ENCODE results near the gene ING2.

The ING2 gene

DNA sequence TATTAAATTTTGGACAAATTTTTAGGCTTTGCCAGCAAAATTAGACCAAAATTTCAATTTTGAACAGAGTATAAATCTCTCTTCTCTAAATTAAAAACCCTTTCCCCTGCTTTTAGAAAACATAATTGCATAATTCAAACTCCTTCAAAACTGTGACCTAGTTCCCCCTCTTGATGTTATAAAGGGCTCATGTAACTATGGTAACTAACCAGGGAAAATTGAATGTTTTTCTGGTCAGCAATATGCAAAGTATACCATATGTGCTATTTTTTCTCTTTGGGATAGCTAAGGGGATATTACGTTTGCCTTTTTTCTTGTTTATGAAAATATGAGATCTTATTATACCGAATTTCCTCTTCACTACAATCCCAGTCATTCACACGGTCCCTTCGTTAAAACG lies 5.1 kb upstream of the ING2 start:
- no peak for DNase-seq

DNA sequence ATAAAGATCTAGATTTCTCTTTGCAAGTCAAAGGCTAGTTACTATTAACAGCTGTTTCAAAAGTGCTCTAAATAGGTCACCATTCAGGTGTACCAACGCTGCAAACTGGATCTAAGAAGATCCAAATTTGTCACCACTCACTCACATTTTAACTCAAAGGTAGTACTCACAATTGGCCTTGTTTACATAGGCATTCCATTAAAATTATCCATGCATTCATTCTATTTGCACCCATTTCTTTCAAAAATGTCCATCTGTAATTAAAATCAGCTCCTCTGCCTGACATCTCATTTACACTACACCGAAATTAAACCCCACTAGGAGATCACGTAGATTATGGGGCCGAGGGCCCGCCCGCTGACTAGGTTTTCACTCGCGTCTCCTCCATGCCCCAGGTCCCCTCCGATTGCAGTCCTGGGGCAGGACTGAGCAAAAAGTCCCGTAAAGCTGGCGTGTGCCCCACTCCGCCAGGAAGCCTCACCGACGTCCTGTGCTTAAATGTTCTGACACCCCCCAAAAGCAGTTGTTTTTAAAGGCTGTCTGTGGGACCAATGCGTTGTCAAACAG lies 1.3 kb upstream of the ING2 start:
- DNase-seq = peak; percentile 44

DNA sequence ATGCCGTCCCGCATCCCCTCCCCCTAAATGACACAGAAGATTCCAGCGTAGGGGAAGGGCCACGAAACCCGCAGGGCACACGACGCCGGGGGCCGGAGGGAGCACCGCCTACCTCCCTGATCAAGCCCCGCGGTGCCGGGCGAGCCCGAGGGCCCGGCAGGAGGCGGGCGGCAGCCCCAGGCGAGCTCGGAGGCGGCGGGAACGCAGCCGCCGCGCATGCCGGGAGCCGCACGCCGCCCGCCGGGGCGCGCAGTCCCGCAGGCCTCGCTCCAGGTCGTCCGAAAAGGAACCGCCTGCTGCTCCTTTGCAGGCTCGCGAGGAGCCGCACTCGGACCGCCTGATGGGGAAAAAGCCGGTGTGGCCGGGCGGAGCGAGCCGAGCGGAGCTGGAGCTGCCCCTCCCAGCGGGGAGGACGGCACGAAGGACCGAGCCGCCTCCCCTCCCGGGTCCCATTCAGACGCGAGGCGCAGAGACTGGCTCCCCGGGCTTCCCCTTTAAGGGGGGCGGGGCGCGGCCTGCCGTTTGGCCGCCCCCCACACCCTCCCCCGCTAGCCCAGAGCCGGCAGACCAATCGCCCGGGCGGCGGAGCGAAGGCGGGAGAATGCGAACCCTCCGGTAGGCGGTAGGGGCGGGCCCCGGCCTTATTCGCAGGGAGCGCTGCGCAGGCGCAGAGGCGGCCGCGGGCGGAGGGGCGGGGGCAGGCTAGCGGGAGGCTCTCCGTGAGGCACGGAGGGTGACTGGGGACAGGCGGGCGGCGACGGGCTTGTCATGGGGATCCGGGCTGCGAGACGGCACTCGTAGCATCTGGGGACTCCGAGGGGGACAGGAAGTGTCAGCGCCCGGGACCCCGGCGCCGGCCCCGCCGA lies 561 bp upstream of the ING2 start:
- DNase-seq = peak; percentile 98

DNA sequence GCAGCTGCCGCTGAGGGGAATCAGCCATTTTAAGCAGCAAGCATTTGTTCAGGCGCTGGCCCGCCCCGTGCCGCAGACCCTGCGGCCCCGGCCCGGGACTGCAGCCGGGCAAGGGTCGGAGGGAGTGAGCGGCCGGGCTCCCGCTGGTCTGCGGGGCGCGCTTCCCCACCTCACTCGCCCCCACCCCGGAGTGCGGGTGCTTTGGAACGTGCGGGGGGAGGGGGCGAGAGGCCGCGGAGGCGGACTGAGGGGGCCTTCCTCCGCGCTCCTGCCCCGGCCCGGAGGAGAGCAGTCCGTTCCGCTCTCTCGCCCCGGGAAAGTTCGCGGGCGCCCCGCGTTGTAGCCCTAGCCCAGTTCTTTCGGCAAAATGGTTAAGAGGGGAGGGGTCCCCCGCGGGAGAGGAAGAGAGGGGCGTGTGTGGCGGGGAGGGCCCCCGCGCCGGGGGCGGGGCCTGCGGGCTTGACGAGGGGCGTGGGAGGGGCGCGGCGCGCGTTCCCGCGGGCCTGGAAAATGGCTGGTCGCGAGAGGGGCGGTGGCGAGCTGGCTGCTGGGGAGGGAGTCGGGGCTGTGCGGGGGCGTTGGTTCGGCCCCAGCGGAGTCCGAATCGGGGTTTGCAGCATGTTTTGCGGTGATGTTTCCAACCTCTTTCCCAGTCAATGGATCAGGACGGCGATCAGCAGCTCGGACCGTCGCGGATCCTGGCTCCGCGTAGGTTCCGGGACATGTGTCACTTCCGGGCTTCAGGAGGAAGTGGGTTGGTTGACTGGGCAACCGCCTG lies 942 bp downstream of the ING2 start:
- peak; percentile 84 for DNase-seq

- no peak for DNase-seq
These were observed 1.5 kb downstream of the ING2 start for GRCh38 chr4:183506389-183506735.

DNA sequence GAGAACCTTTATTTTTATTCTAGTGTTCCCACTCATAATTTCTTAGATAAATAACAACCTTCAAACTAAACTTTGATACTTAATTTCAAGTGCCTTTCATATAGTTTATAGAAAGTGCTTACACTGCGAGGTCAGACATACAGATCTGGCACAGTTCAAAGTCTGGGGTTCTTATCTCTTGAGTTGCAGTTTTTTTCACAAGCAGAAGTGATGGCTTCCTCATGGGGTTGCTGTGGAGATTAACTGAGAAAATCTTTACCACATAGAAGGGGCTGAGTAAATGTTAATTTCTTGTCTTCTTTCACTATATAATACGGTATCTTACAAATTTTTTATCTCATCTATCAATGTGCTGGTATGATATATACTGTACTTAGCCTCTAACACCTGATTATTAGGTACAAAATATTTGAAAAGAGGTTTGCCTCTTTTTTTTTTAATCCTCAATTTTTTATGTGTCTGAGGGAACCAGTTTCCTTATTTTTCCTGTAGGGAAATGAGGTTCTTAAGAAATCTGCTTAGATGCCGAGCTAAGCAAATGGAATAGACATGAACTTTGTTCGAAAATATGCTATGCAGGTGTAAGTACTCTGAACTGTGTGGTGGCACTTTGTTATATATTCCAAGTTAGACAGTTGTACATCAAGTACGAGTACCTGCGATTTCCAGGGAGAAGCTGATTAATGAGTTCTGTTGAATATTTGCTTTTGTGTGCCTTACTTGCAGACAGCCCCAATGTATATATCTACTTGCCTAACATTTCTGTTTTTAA lies 3.3 kb downstream of the ING2 start:
- DNase-seq = no peak

GRCh38 chr4:183508697-183509335 lies 4.0 kb downstream of the ING2 start:
- no peak for DNase-seq

- DNase-seq = no peak
These were observed 10.6 kb downstream of the ING2 start for GRCh38 chr4:183515411-183515810.

- no peak for DNase-seq
These were observed 12.3 kb downstream of the ING2 start for GRCh38 chr4:183517194-183517593.

DNA sequence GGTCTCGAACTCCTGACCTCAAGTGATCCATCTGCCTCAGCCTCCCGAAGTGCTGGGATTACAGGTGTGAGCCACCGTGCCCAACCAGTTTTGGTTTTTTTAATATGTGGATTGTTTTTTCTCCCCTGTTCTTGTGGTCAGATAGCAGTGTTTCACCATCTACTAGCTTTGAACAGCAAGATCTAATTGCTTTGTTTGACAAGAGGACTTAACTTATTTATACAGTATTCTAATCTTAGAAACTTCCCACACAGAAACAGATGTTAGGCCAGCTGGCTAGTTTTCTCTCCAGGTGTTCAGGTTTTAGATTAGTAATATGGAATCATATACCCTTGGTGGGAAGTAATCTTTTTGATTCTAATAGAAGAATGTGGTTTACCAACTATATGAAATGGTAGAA lies 12.9 kb downstream of the ING2 start:
- DNase-seq = no peak

DNA sequence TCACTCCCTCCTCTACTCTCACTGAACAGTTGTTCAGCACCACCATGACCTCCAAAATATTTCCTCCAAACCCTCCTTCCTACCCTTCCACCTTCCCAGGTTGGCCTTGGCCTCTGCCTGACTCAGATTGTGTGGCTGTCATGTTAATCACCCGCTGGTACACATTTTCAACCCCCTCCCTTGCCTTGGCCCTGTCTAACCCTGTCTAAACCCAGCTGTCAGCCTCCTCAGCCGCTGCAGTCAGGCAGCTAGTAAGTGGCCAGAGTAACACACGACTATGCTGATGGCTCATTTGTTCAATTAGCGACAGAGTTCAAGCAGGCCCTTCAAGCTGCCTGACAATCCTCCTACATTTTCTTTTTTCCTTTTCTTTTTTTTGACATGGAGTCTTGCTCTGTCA lies 18.0 kb downstream of the ING2 start:
- DNase-seq = no peak

DNA sequence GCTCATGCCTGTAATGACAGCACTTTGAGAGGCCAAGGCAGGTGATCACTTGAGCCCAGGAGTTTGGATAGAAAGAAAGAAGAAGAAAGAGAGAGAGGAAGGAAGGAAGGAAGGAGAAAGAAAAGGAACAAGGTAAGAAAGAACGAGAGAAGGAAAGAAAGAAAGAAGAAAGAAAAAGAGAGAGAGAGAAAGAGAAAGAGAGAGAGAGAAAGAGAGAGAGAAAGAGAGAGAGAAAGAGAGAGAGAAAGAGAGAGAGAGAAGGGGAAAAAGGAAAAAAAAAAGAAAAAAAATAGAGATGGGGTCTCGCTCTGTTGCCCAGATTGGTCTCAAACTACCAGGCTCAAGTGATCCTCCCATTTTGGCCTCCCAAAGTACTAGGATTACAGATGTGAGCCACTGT lies 22.5 kb downstream of the ING2 start:
- no peak for DNase-seq

- DNase-seq = no peak
These were observed 28.0 kb downstream of the ING2 start for GRCh38 chr4:183532821-183533220.

GRCh38 chr4:183533698-183534097 lies 28.8 kb downstream of the ING2 start:
- DNase-seq = no peak

GRCh38 chr4:183540410-183541009 lies 35.7 kb downstream of the ING2 start:
- DNase-seq = no peak

- DNase-seq = no peak
These were observed 36.3 kb downstream of the ING2 start for GRCh38 chr4:183541010-183541751.

GRCh38 chr4:183541752-183542040 lies 36.8 kb downstream of the ING2 start:
- DNase-seq = no peak

- no peak for DNase-seq
These were observed 38.6 kb downstream of the ING2 start for GRCh38 chr4:183543435-183543834.

DNA sequence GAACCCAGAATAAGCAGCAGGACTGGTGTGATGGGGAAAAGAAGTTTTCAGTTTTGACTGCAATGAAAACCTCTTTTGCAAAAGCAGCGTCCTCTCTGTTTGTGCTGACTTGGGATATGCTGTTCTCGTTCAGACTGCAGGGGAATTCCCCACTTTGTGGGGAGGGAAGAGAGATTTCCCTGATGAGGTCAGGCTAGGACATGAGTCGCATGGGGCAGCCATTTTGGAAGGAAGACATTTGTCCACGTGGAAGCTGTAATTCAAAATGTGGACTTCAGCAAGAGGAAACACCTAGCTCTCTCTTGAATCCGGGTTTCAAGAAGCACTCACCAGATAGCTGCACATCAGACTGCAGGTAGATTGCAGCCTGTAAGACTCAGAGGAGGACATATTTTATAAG lies 39.3 kb downstream of the ING2 start:
- DNase-seq = no peak

DNA sequence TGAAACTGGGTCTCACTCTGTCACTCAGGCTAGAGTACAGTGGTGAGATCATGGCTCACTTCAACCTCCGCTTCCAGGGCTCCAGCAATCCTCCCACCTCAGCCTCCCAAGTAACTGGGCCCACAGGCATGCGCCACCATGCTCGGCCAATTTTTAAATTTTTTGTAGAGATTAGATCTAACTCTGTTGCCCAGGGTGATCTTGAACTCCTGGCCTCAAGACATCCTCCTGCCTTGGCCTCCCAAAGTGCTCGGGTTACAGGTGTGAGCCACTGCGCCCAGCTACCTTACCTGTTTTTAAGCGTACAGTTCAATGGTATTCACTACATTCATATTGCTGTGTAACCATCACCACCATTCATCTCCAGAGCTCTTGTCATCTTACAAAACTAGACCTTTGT lies 41.5 kb downstream of the ING2 start:
- DNase-seq = no peak

DNA sequence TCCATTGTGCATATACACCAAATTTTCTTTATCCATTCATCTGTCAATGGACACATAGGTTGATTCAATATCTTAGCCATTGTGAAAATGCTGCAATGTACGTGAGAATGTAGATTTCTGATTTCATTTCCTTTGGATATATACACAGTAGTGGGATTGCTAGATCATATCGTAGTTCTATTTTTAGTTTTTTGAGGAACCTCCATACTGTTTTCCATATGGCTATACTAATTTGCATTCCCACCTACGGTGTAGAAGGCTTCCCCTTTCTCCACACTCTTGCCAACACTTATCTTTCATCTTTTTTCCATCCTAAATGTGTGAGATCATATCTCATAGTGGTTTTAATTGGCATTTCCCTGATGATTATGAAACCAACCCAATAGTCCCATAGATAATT lies 43.4 kb downstream of the ING2 start:
- DNase-seq = no peak
